ENCODE results near the gene PRKCZ. TPM values are rescaled to one million over a fixed set of nuclear protein-coding genes. Genes with fewer than 3 reads are reported as not detected.

The PRKCZ gene
- total RNA-seq, 1 donor from 2014 or later = 7.8 TPM

GRCh38 chr1:2083666-2084065 is 33.5 kb downstream of the PRKCZ start:
- Mint-ChIP-seq H3K27me3 (ENCODE audit: low read depth) (no peaks in the 10 kb centered on the region), H3K27ac (ENCODE audit: unreplicated experiment) (no peak overlapping the region), H3K4me3 (ENCODE audit: unreplicated experiment) (no peak overlapping the region), H3K4me1 (ENCODE audit: low read depth) (peaks cover 7% of the 10 kb centered on the region), H3K9me3 (ENCODE audit: low read depth) (peaks cover 3% of the 10 kb centered on the region), H3K36me3 (ENCODE audit: low read depth) (peaks cover under 1% of the 10 kb centered on the region)
- DNase-seq (ENCODE audit: low spot score) = no peak
- TF ChIP-seq, protein P1, sequence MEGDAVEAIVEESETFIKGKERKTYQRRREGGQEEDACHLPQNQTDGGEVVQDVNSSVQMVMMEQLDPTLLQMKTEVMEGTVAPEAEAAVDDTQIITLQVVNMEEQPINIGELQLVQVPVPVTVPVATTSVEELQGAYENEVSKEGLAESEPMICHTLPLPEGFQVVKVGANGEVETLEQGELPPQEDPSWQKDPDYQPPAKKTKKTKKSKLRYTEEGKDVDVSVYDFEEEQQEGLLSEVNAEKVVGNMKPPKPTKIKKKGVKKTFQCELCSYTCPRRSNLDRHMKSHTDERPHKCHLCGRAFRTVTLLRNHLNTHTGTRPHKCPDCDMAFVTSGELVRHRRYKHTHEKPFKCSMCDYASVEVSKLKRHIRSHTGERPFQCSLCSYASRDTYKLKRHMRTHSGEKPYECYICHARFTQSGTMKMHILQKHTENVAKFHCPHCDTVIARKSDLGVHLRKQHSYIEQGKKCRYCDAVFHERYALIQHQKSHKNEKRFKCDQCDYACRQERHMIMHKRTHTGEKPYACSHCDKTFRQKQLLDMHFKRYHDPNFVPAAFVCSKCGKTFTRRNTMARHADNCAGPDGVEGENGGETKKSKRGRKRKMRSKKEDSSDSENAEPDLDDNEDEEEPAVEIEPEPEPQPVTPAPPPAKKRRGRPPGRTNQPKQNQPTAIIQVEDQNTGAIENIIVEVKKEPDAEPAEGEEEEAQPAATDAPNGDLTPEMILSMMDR (IDR thresholded peaks at IDR 0.05) = no peak

GRCh38 chr1:2084306-2084705 is 34.1 kb downstream of the PRKCZ start:
- Mint-ChIP-seq H3K27ac (ENCODE audit: unreplicated experiment) (no peak overlapping the region), H3K4me3 (ENCODE audit: unreplicated experiment) (no peak overlapping the region), H3K4me1 (ENCODE audit: low read depth) (peaks cover 13% of the 10 kb centered on the region), H3K36me3 (ENCODE audit: low read depth) (no peaks in the 10 kb centered on the region), H3K27me3 (ENCODE audit: low read depth) (no peaks in the 10 kb centered on the region), H3K9me3 (ENCODE audit: low read depth) (no peaks in the 10 kb centered on the region)
- no peak for DNase-seq (ENCODE audit: low spot score)
- TF ChIP-seq, protein P1 (IDR thresholded peaks at IDR 0.05) = no peak

- DNase-seq (ENCODE audit: low spot score) = no peak
- Mint-ChIP-seq H3K4me3 (ENCODE audit: unreplicated experiment) (no peak overlapping the region), H3K27ac (ENCODE audit: unreplicated experiment) (no peak overlapping the region)
Observed at GRCh38 chr1:2085080-2085479, 34.9 kb downstream of the PRKCZ start.

GRCh38 chr1:2086446-2087078 is 36.4 kb downstream of the PRKCZ start:
- DNase-seq (ENCODE audit: low spot score) = no peak
- TF ChIP-seq, protein P1 (IDR thresholded peaks at IDR 0.05) = no peak
- Mint-ChIP-seq H3K4me1 (ENCODE audit: low read depth) (peaks cover 13% of the 10 kb centered on the region), H3K9me3 (ENCODE audit: low read depth) (no peaks in the 10 kb centered on the region), H3K27me3 (ENCODE audit: low read depth) (no peaks in the 10 kb centered on the region), H3K36me3 (ENCODE audit: low read depth) (no peaks in the 10 kb centered on the region), H3K4me3 (ENCODE audit: unreplicated experiment) (no peak overlapping the region), H3K27ac (ENCODE audit: unreplicated experiment) (no peak overlapping the region)

More at GRCh38 chr1:2085080-2085479, 34.9 kb downstream of the PRKCZ start:
- Mint-ChIP-seq H3K4me1 (ENCODE audit: low read depth) (peaks cover 13% of the 10 kb centered on the region), H3K9me3 (ENCODE audit: low read depth) (no peaks in the 10 kb centered on the region), H3K36me3 (ENCODE audit: low read depth) (no peaks in the 10 kb centered on the region), H3K27me3 (ENCODE audit: low read depth) (no peaks in the 10 kb centered on the region)
- TF ChIP-seq, protein P1 (IDR thresholded peaks at IDR 0.05) = no peak

DNA sequence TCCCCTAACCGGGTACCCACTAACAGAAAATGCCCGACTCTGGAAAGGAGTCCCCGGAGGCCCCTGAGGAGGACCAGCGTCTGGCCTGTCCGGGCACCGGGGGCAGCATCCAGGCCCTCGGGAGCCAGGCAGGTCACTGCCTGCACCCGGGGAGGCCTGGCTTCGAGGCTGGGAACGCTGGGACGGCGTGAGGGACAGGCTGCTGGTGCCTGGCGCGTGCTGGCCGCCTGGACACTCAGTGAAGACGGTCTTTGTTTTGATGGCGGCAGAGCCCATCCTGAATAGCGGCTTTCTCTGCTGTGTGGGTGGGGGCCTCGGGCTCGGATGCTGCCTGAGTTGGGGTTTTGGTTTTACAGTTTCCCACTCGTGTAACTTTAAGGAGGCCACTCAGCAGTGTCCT is 37.6 kb downstream of the PRKCZ start:
- no peaks in the 10 kb centered on the region for H3K27me3 Mint-ChIP-seq (ENCODE audit: low read depth)
- H3K4me1 Mint-ChIP-seq (ENCODE audit: low read depth) = peaks cover 13% of the 10 kb centered on the region
- TF ChIP-seq, protein P1 (IDR thresholded peaks at IDR 0.05) = no peak
- no peak overlapping the region for H3K4me3 Mint-ChIP-seq (ENCODE audit: unreplicated experiment)
- no peak for DNase-seq (ENCODE audit: low spot score)
- no peaks in the 10 kb centered on the region for H3K36me3 Mint-ChIP-seq (ENCODE audit: low read depth)
- H3K9me3 Mint-ChIP-seq (ENCODE audit: low read depth) = no peaks in the 10 kb centered on the region
- H3K27ac Mint-ChIP-seq (ENCODE audit: unreplicated experiment) = peak overlapping the region; percentile 76

All from chondrocyte (in vitro differentiated cells).